ENCODE data around the gene C12orf56.

- TF ChIP-seq CTCF (IDR thresholded peaks at IDR 0.05; ENCODE audit: low read depth, low read length, missing input control), result no peak
- TF ChIP-seq JUND (IDR thresholded peaks at IDR 0.05), result no peak
- no peak for TF ChIP-seq YY1 (IDR thresholded peaks at IDR 0.05)
- no peak for TF ChIP-seq TAF1 (conservative IDR thresholded peaks at IDR 0.05)
- TF ChIP-seq, protein P1, sequence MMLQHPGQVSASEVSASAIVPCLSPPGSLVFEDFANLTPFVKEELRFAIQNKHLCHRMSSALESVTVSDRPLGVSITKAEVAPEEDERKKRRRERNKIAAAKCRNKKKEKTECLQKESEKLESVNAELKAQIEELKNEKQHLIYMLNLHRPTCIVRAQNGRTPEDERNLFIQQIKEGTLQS (IDR thresholded peaks at IDR 0.05), result no peak
- TF ChIP-seq, protein P2, sequence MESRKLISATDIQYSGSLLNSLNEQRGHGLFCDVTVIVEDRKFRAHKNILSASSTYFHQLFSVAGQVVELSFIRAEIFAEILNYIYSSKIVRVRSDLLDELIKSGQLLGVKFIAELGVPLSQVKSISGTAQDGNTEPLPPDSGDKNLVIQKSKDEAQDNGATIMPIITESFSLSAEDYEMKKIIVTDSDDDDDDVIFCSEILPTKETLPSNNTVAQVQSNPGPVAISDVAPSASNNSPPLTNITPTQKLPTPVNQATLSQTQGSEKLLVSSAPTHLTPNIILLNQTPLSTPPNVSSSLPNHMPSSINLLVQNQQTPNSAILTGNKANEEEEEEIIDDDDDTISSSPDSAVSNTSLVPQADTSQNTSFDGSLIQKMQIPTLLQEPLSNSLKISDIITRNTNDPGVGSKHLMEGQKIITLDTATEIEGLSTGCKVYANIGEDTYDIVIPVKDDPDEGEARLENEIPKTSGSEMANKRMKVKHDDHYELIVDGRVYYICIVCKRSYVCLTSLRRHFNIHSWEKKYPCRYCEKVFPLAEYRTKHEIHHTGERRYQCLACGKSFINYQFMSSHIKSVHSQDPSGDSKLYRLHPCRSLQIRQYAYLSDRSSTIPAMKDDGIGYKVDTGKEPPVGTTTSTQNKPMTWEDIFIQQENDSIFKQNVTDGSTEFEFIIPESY (IDR thresholded peaks at IDR 0.05), result no peak
- TF ChIP-seq HNF4A (conservative IDR thresholded peaks at IDR 0.05), result no peak
- TF ChIP-seq MAX (IDR thresholded peaks at IDR 0.05), result no peak
Observed at GRCh38 chr12:64255249-64255648, 135.3 kb downstream of the C12orf56 start.
